ENCODE data around the gene PROK1. TPM values are rescaled to one million over a fixed set of nuclear protein-coding genes. Genes with fewer than 3 reads are reported as not detected.

The PROK1 gene
- total and polyA plus RNA-seq, 2 experiments from 2014 or later, result not detected

DNA sequence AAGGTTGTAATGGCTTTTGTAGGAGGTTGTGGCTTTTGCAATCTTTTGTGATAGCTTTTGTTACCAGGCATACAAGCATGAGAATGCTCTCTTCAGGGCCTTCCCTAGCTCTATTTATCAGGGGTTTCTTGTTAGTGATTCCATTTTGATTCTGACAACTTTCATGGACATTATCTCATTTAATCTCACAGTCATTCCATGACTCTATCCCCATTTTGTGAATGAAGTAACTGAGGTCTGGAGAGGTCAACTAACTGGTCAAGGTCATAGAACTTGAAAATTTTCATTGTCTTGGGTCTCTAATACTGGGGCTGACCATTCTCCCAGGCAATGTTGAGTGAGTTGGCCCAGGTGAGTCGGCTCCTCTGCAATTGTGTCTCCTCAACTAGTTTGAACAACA is 32.2 kb upstream of the PROK1 start:
- H3K27me3 Mint-ChIP-seq (ENCODE audit: insufficient read depth, low read depth, poor library complexity), result no peaks in the 10 kb centered on the region
- H3K27ac Mint-ChIP-seq, result no peak overlapping the region
- H3K4me3 ChIP-seq, result no peak overlapping the region
- H3F3A ChIP-seq (replicated peaks; ENCODE audit: low read depth), result no peaks in the 10 kb centered on the region
- no peaks in the 10 kb centered on the region for H4K20me1 ChIP-seq (replicated peaks; ENCODE audit: insufficient read depth)
- no peak for ATAC-seq
- H3K9me3 Mint-ChIP-seq, result peaks cover 12% of the 10 kb centered on the region; the same call in 1 of the 3 replicates
- H2AFZ ChIP-seq, result no peak overlapping the region
- no peak overlapping the region for H3K4me3 Mint-ChIP-seq
- TF ChIP-seq, protein P1, sequence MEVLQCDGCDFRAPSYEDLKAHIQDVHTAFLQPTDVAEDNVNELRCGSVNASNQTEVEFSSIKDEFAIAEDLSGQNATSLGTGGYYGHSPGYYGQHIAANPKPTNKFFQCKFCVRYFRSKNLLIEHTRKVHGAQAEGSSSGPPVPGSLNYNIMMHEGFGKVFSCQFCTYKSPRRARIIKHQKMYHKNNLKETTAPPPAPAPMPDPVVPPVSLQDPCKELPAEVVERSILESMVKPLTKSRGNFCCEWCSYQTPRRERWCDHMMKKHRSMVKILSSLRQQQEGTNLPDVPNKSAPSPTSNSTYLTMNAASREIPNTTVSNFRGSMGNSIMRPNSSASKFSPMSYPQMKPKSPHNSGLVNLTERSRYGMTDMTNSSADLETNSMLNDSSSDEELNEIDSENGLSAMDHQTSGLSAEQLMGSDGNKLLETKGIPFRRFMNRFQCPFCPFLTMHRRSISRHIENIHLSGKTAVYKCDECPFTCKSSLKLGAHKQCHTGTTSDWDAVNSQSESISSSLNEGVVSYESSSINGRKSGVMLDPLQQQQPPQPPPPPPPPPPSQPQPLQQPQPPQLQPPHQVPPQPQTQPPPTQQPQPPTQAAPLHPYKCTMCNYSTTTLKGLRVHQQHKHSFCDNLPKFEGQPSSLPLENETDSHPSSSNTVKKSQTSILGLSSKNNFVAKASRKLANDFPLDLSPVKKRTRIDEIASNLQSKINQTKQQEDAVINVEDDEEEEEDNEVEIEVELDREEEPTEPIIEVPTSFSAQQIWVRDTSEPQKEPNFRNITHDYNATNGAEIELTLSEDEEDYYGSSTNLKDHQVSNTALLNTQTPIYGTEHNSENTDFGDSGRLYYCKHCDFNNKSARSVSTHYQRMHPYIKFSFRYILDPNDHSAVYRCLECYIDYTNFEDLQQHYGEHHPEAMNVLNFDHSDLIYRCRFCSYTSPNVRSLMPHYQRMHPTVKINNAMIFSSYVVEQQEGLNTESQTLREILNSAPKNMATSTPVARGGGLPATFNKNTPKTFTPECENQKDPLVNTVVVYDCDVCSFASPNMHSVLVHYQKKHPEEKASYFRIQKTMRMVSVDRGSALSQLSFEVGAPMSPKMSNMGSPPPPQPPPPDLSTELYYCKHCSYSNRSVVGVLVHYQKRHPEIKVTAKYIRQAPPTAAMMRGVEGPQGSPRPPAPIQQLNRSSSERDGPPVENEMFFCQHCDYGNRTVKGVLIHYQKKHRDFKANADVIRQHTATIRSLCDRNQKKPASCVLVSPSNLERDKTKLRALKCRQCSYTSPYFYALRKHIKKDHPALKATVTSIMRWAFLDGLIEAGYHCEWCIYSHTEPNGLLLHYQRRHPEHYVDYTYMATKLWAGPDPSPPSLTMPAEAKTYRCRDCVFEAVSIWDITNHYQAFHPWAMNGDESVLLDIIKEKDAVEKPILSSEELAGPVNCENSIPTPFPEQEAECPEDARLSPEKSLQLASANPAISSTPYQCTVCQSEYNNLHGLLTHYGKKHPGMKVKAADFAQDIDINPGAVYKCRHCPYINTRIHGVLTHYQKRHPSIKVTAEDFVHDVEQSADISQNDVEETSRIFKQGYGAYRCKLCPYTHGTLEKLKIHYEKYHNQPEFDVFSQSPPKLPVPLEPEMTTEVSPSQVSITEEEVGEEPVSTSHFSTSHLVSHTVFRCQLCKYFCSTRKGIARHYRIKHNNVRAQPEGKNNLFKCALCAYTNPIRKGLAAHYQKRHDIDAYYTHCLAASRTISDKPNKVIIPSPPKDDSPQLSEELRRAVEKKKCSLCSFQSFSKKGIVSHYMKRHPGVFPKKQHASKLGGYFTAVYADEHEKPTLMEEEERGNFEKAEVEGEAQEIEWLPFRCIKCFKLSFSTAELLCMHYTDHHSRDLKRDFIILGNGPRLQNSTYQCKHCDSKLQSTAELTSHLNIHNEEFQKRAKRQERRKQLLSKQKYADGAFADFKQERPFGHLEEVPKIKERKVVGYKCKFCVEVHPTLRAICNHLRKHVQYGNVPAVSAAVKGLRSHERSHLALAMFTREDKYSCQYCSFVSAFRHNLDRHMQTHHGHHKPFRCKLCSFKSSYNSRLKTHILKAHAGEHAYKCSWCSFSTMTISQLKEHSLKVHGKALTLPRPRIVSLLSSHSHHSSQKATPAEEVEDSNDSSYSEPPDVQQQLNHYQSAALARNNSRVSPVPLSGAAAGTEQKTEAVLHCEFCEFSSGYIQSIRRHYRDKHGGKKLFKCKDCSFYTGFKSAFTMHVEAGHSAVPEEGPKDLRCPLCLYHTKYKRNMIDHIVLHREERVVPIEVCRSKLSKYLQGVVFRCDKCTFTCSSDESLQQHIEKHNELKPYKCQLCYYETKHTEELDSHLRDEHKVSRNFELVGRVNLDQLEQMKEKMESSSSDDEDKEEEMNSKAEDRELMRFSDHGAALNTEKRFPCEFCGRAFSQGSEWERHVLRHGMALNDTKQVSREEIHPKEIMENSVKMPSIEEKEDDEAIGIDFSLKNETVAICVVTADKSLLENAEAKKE (CRISPR knock-in tag; IDR thresholded peaks at IDR 0.05), result no peak
- TF ChIP-seq CREB1 (CRISPR knock-in tag; IDR thresholded peaks at IDR 0.05; ENCODE audit: low read depth), result no peak
- no peak for TF ChIP-seq ZNF331 (CRISPR knock-in tag; IDR thresholded peaks at IDR 0.05; ENCODE audit: low read depth)
- TF ChIP-seq, protein P2, sequence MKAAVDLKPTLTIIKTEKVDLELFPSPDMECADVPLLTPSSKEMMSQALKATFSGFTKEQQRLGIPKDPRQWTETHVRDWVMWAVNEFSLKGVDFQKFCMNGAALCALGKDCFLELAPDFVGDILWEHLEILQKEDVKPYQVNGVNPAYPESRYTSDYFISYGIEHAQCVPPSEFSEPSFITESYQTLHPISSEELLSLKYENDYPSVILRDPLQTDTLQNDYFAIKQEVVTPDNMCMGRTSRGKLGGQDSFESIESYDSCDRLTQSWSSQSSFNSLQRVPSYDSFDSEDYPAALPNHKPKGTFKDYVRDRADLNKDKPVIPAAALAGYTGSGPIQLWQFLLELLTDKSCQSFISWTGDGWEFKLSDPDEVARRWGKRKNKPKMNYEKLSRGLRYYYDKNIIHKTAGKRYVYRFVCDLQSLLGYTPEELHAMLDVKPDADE (IDR thresholded peaks at IDR 0.05), result no peak
- TF ChIP-seq EZH2 (IDR thresholded peaks at IDR 0.05; ENCODE audit: low read depth, unreplicated experiment), result no peak
- TF ChIP-seq, protein P3, sequence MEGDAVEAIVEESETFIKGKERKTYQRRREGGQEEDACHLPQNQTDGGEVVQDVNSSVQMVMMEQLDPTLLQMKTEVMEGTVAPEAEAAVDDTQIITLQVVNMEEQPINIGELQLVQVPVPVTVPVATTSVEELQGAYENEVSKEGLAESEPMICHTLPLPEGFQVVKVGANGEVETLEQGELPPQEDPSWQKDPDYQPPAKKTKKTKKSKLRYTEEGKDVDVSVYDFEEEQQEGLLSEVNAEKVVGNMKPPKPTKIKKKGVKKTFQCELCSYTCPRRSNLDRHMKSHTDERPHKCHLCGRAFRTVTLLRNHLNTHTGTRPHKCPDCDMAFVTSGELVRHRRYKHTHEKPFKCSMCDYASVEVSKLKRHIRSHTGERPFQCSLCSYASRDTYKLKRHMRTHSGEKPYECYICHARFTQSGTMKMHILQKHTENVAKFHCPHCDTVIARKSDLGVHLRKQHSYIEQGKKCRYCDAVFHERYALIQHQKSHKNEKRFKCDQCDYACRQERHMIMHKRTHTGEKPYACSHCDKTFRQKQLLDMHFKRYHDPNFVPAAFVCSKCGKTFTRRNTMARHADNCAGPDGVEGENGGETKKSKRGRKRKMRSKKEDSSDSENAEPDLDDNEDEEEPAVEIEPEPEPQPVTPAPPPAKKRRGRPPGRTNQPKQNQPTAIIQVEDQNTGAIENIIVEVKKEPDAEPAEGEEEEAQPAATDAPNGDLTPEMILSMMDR (conservative IDR thresholded peaks at IDR 0.05; ENCODE audit: low read depth in 2 of 2), result no peak
- no peak for TF ChIP-seq POLR2AphosphoS5 (IDR thresholded peaks at IDR 0.05; ENCODE audit: low read depth)
- no peak for TF ChIP-seq EZH2phosphoT487 (IDR thresholded peaks at IDR 0.05; ENCODE audit: unreplicated experiment)
- TF ChIP-seq NANOG (IDR thresholded peaks at IDR 0.05; ENCODE audit: borderline replicate concordance), result no peak
- no peak for TF ChIP-seq ZNF114 (CRISPR knock-in tag; IDR thresholded peaks at IDR 0.05)
- TF ChIP-seq STAT1 (IDR thresholded peaks at IDR 0.05; ENCODE audit: unreplicated experiment), result no peak
- no peak for TF ChIP-seq JUNB (IDR thresholded peaks at IDR 0.05; ENCODE audit: unreplicated experiment)
- TF ChIP-seq, protein P4, sequence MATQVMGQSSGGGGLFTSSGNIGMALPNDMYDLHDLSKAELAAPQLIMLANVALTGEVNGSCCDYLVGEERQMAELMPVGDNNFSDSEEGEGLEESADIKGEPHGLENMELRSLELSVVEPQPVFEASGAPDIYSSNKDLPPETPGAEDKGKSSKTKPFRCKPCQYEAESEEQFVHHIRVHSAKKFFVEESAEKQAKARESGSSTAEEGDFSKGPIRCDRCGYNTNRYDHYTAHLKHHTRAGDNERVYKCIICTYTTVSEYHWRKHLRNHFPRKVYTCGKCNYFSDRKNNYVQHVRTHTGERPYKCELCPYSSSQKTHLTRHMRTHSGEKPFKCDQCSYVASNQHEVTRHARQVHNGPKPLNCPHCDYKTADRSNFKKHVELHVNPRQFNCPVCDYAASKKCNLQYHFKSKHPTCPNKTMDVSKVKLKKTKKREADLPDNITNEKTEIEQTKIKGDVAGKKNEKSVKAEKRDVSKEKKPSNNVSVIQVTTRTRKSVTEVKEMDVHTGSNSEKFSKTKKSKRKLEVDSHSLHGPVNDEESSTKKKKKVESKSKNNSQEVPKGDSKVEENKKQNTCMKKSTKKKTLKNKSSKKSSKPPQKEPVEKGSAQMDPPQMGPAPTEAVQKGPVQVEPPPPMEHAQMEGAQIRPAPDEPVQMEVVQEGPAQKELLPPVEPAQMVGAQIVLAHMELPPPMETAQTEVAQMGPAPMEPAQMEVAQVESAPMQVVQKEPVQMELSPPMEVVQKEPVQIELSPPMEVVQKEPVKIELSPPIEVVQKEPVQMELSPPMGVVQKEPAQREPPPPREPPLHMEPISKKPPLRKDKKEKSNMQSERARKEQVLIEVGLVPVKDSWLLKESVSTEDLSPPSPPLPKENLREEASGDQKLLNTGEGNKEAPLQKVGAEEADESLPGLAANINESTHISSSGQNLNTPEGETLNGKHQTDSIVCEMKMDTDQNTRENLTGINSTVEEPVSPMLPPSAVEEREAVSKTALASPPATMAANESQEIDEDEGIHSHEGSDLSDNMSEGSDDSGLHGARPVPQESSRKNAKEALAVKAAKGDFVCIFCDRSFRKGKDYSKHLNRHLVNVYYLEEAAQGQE (IDR thresholded peaks at IDR 0.05; ENCODE audit: unreplicated experiment), result no peak
- no peaks in the 10 kb centered on the region for H3K36me3 ChIP-seq (ENCODE audit: insufficient read depth)
- H3K27ac ChIP-seq (ENCODE audit: low read depth), result no peak overlapping the region
- peaks cover 11% of the 10 kb centered on the region for H3K4me1 ChIP-seq (ENCODE audit: insufficient read depth)
- DNase-seq (ENCODE audit: low spot score), result no peak
- no peaks in the 10 kb centered on the region for H3K79me2 ChIP-seq (replicated peaks; ENCODE audit: insufficient read depth)
- H3K36me3 Mint-ChIP-seq (ENCODE audit: low read depth), result peaks cover 9% of the 10 kb centered on the region; the same call in 2 of the 3 replicates
- no peak overlapping the region for H3K4me2 ChIP-seq
- H3K27me3 ChIP-seq (ENCODE audit: insufficient read depth), result no peaks in the 10 kb centered on the region
- H3K9me2 ChIP-seq (ENCODE audit: insufficient read depth), result no peaks in the 10 kb centered on the region
- peaks cover 7% of the 10 kb centered on the region; the same call in 2 of the 3 replicates for H3K4me1 Mint-ChIP-seq
